H9 (cell line): ENCODE data around the gene AFMID. TPM values are rescaled to one million over a fixed set of nuclear protein-coding genes. Genes with fewer than 3 reads are reported as not detected.

Experiments used
- DNase-seq: peaks from one replicate; pipeline ENCODE4 v3.0.0-alpha.2; 2017
- H2AFZ ChIP-seq: one replicate; pipeline ENCODE4 v1.6.1; 2013; ENCODE audit warnings: mild to moderate bottlenecking, low read length, control low read depth, moderate library complexity
- H2AK5ac ChIP-seq: 2 replicates; pipeline ENCODE4 v1.6.1; 2013; ENCODE audit warnings: low read length, control low read depth, mixed read lengths; ENCODE audit not compliant: insufficient read length
- H2BK120ac ChIP-seq: one replicate; pipeline ENCODE4 v1.6.1; 2013; ENCODE audit warnings: low read depth, mild to moderate bottlenecking, low read length, control low read depth, inconsistent platforms; ENCODE audit not compliant: poor library complexity, severe bottlenecking
- H2BK12ac ChIP-seq: 2 replicates; pipeline ENCODE4 v1.6.1; 2013; ENCODE audit warnings: low read length, control low read depth, mixed read lengths, low read depth; ENCODE audit not compliant: insufficient read length
- H2BK15ac ChIP-seq: 2 replicates; pipeline ENCODE4 v1.6.1; 2013; ENCODE audit warnings: low read depth, low read length, control low read depth
- H2BK20ac ChIP-seq: one replicate; pipeline ENCODE4 v1.6.1; 2013; ENCODE audit warnings: low read depth, mild to moderate bottlenecking, low read length, control low read depth, inconsistent platforms; ENCODE audit not compliant: poor library complexity, severe bottlenecking
- H2BK5ac ChIP-seq: 2 replicates; pipeline ENCODE4 v1.6.1; 2013; ENCODE audit warnings: low read length, control low read depth, mixed read lengths; ENCODE audit not compliant: insufficient read length
- H3K14ac ChIP-seq: 2 replicates; pipeline ENCODE4 v1.6.1; 2013; ENCODE audit warnings: low read length, control low read depth; ENCODE audit not compliant: insufficient read depth
- H3K18ac ChIP-seq: 2 replicates; pipeline ENCODE4 v1.6.1; 2013; ENCODE audit warnings: low read depth, mild to moderate bottlenecking, mixed read lengths, low read length, control low read depth; ENCODE audit not compliant: insufficient read length
- H3K23ac ChIP-seq: 2 replicates; pipeline ENCODE4 v1.6.1; 2013; ENCODE audit warnings: low read length, control low read depth, mixed read lengths, low read depth; ENCODE audit not compliant: insufficient read length
- H3K23me2 ChIP-seq: 2 replicates; pipeline ENCODE4 v1.6.1; 2013; ENCODE audit warnings: low read depth, mild to moderate bottlenecking, mixed read lengths, low read length, control low read depth; ENCODE audit not compliant: insufficient read length, poor library complexity, severe bottlenecking
- H3K27ac ChIP-seq: 2 replicates; pipeline ENCODE4 v1.5.1; 2013; ENCODE audit warnings: low read length, control low read depth, mixed read lengths, low read depth; ENCODE audit not compliant: insufficient read length
- H3K27me3 ChIP-seq: 2 replicates; pipeline ENCODE4 v1.6.1; 2013; ENCODE audit warnings: low read length, control low read depth, inconsistent platforms; ENCODE audit not compliant: insufficient read depth
- H3K4ac ChIP-seq: 2 replicates; pipeline ENCODE4 v1.6.1; 2013; ENCODE audit warnings: low read depth, mild to moderate bottlenecking, control low read depth, inconsistent platforms, low read length, moderate library complexity
- H3K4me1 ChIP-seq: 2 replicates; pipeline ENCODE4 v1.6.1; 2013; ENCODE audit warnings: low read length, control low read depth, inconsistent platforms; ENCODE audit not compliant: insufficient read depth
- H3K4me2 ChIP-seq: 2 replicates; pipeline ENCODE4 v1.6.1; 2013; ENCODE audit warnings: low read length, control low read depth, mixed read lengths; ENCODE audit not compliant: insufficient read length, insufficient read depth
- H3K56ac ChIP-seq: 2 replicates; pipeline ENCODE4 v1.6.1; 2013; ENCODE audit warnings: low read depth, mild to moderate bottlenecking, mixed read lengths, low read length, control low read depth; ENCODE audit not compliant: insufficient read length
- H3K79me1 ChIP-seq: 2 replicates; pipeline ENCODE4 v1.6.1; 2013; ENCODE audit warnings: low read depth, mild to moderate bottlenecking, moderate library complexity, low read length, control low read depth, inconsistent platforms; ENCODE audit not compliant: insufficient read depth, poor library complexity, severe bottlenecking
- H3K79me2 ChIP-seq: 2 replicates; pipeline ENCODE4 v1.6.1; 2013; ENCODE audit warnings: low read length, control low read depth, inconsistent platforms; ENCODE audit not compliant: insufficient read depth
- H3K9ac ChIP-seq: 2 replicates; pipeline ENCODE4 v1.6.1; 2013; ENCODE audit warnings: low read length, control low read depth, mixed read lengths; ENCODE audit not compliant: insufficient read length; ENCODE audit errors: extremely low read depth
- H3K9me3 ChIP-seq: one replicate; pipeline ENCODE4 v1.6.1; 2013; ENCODE audit warnings: low read depth, low read length, inconsistent platforms; ENCODE audit not compliant: control insufficient read depth
- H3T11ph ChIP-seq: one replicate; pipeline ENCODE4 v1.6.1; 2013; ENCODE audit warnings: mild to moderate bottlenecking, low read length, control low read depth, inconsistent platforms
- H4K20me1 ChIP-seq: one replicate; pipeline ENCODE4 v1.6.1; 2013; ENCODE audit not compliant: control insufficient read depth, insufficient read length, insufficient read depth
- H4K5ac ChIP-seq: 2 replicates; pipeline ENCODE4 v1.6.1; 2013; ENCODE audit warnings: low read depth, mild to moderate bottlenecking, mixed read lengths, low read length, control low read depth; ENCODE audit not compliant: insufficient read length
- H4K8ac ChIP-seq: replicated peaks from 2 replicates; pipeline ENCODE4 v1.6.1; 2013; ENCODE audit warnings: low read length, control low read depth, mixed read lengths, low read depth; ENCODE audit not compliant: insufficient read length
- H4K91ac ChIP-seq: 2 replicates; pipeline ENCODE4 v1.6.1; 2013; ENCODE audit warnings: low read depth, mild to moderate bottlenecking, moderate library complexity, mixed read lengths, low read length, control low read depth; ENCODE audit not compliant: insufficient read length
- H3K27ac Mint-ChIP-seq, 3 experiments: 2 replicates in 2 of 3; 3 replicates in 1 of 3; pipeline ENCODE4 v1.8.0; 2020 to 2021; ENCODE audit warnings: mixed read lengths in 3 of 3, mild to moderate bottlenecking in 1 of 3, moderate library complexity in 1 of 3
- H3K27me3 Mint-ChIP-seq: 2 replicates; pipeline ENCODE4 v1.8.0; 2021; ENCODE audit warnings: low read depth, mild to moderate bottlenecking, moderate library complexity, mixed read lengths
- H3K36me3 Mint-ChIP-seq, 3 experiments: 2 replicates in 2 of 3; 3 replicates in 1 of 3; pipeline ENCODE4 v1.8.0; 2020 to 2021; ENCODE audit warnings: low read depth in 3 of 3, mixed read lengths in 3 of 3; ENCODE audit not compliant: insufficient read depth in 1 of 3
- H3K4me1 Mint-ChIP-seq, 2 experiments: 2 replicates each; pipeline ENCODE4 v1.8.0; 2020; ENCODE audit warnings: mixed read lengths in 2 of 2
- H3K4me3 Mint-ChIP-seq, 2 experiments: 2 replicates in 1 of 2; 3 replicates in 1 of 2; pipeline ENCODE4 v1.8.0; 2020 to 2021; ENCODE audit warnings: mild to moderate bottlenecking in 2 of 2, mixed read lengths in 2 of 2, moderate library complexity in 1 of 2
- H3K9me3 Mint-ChIP-seq, 2 experiments: 2 replicates in 1 of 2; 3 replicates in 1 of 2; pipeline ENCODE4 v1.8.0; 2020; ENCODE audit warnings: mild to moderate bottlenecking in 2 of 2, mixed read lengths in 2 of 2, moderate library complexity in 1 of 2
- CTCF ChIP-seq: fragments of 200-600 bp; sonication (generic); conservative IDR thresholded peaks from 3 replicates; pipeline ENCODE4 v1.8.0; 2021; ENCODE audit warnings: antibody characterized with exemption, mild to moderate bottlenecking
- WGBS: extraction: QIAGEN DNeasy Blood & Tissue Kit; methylation state at CpG from one replicate; pipeline ENCODE4 v1.1.7; 2013; ENCODE audit warnings: missing lambda C conversion rate, low lambda C conversion rate, mixed read lengths; ENCODE audit not compliant: insufficient read length; ENCODE audit errors: extremely low coverage; 5-methylcytosine and 5-hydroxymethylcytosine counted together
- total RNA-seq: library from RNA; stranded (reverse); gene quantifications from 2 replicates; pipeline ENCODE4 v1.2.1, GENCODE V29; 2021

Gene AFMID
- total RNA-seq, 1 experiment from 2014 or later, result 64.1 TPM

GRCh38 chr17:78144736-78145641 lies 42.2 kb upstream of the AFMID start:
- no peak for DNase-seq
- no peak for TF ChIP-seq CTCF

More at GRCh38 chr17:78144736-78145641, 42.2 kb upstream of the AFMID start:
- Histone ChIP-seq H2BK120ac (no peak overlapping the region), H2BK20ac (no peak overlapping the region), H3K4me2 (no peak overlapping the region), H2AFZ (no peak overlapping the region), H3K4me1 (no peaks in the 10 kb centered on the region), H3K79me2 (no peaks in the 10 kb centered on the region), H3K56ac (no peak overlapping the region), H3K18ac (no peak overlapping the region), H3K27ac (no peak overlapping the region), H4K8ac (no peak overlapping the region), H3K23me2 (no peaks in the 10 kb centered on the region), H2BK12ac (no peak overlapping the region), H4K20me1 (no peaks in the 10 kb centered on the region), H4K5ac (no peak overlapping the region), H2AK5ac (no peak overlapping the region), H3K9ac (no peak overlapping the region), H3K9me3 (no peaks in the 10 kb centered on the region), H3K23ac (no peak overlapping the region), H2BK15ac (no peak overlapping the region), H3K14ac (no peak overlapping the region; the same call in 1 of the 2 replicates), H4K91ac (no peak overlapping the region), H2BK5ac (no peak overlapping the region), H3K27me3 (no peaks in the 10 kb centered on the region), H3K79me1 (no peaks in the 10 kb centered on the region), H3T11ph (no peak overlapping the region), H3K4ac (no peak overlapping the region)
- no peaks in the 10 kb centered on the region for H3K9me3 Mint-ChIP-seq
- H3K36me3 Mint-ChIP-seq, result no peaks in the 10 kb centered on the region
- H3K4me1 Mint-ChIP-seq, result peaks cover 3 to 9% of the 10 kb centered on the region in 2 experiments; a peak in 2 of 4 replicates
- no peak overlapping the region for H3K4me3 Mint-ChIP-seq
- peaks cover 2% of the 10 kb centered on the region; the same call in 1 of the 2 replicates for H3K27me3 Mint-ChIP-seq
- no CpG with 5 or more reads among the region's 18 CpGs for WGBS
- no peak overlapping the region for H3K27ac Mint-ChIP-seq
